LNCaP clone FGC (cell line): ENCODE measurements around the gene ARHGAP10.
"Not testable (repeated sequence)": the region's sequence is repeated elsewhere in the genome, so short reads cannot be mapped to it uniquely, and the experiment has no call there.

Source experiments
- DNase-seq: peaks from one replicate; pipeline ENCODE4 v3.0.0-alpha.2; 2011; ENCODE audit warnings: low read depth
- H3K4me3 ChIP-seq: 2 replicates; pipeline ENCODE4 v1.5.1; 2011; ENCODE audit warnings: mild to moderate bottlenecking, low read depth, low read length, control low read depth
- TF ChIP-seq, protein P1 (sequence below): IDR thresholded peaks from 2 replicates; pipeline ENCODE4 v1.5.1; 2012; ENCODE audit warnings: mild to moderate bottlenecking; ENCODE audit not compliant: control insufficient read depth, insufficient read depth; ENCODE audit errors: extremely low read depth

ARHGAP10 gene

GRCh38 chr4:147901388-147901787, 169.5 kb downstream of the ARHGAP10 start:
- TF ChIP-seq, protein P1, sequence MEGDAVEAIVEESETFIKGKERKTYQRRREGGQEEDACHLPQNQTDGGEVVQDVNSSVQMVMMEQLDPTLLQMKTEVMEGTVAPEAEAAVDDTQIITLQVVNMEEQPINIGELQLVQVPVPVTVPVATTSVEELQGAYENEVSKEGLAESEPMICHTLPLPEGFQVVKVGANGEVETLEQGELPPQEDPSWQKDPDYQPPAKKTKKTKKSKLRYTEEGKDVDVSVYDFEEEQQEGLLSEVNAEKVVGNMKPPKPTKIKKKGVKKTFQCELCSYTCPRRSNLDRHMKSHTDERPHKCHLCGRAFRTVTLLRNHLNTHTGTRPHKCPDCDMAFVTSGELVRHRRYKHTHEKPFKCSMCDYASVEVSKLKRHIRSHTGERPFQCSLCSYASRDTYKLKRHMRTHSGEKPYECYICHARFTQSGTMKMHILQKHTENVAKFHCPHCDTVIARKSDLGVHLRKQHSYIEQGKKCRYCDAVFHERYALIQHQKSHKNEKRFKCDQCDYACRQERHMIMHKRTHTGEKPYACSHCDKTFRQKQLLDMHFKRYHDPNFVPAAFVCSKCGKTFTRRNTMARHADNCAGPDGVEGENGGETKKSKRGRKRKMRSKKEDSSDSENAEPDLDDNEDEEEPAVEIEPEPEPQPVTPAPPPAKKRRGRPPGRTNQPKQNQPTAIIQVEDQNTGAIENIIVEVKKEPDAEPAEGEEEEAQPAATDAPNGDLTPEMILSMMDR = no peak
- DNase-seq = no peak
- H3K4me3 ChIP-seq = no peak overlapping the region

DNA sequence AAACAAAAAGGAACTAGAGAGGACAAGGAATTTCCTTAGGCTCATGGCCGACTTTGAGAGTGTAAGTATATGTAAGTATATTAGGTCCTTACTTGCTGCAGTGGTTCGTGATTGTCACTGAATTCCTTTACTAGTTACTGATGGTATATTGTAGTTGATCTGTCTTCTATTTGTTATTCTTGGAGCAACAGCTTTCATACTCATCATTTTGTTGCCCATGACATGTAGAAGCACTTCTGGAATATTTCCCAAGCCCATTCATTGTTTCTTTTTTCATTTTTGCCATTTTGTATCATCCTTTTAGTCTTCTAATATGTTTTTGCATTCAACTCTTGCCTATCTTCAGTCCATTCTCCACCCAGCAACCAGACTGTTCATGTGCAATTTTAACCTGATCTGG, 170.0 kb downstream of the ARHGAP10 start:
- H3K4me3 ChIP-seq = no peak overlapping the region
- TF ChIP-seq, protein P1 = no peak
- no peak for DNase-seq

GRCh38 chr4:147909225-147909624, 177.3 kb downstream of the ARHGAP10 start:
- H3K4me3 ChIP-seq = no peak overlapping the region
- no peak for DNase-seq
- TF ChIP-seq, protein P1 = no peak

DNA sequence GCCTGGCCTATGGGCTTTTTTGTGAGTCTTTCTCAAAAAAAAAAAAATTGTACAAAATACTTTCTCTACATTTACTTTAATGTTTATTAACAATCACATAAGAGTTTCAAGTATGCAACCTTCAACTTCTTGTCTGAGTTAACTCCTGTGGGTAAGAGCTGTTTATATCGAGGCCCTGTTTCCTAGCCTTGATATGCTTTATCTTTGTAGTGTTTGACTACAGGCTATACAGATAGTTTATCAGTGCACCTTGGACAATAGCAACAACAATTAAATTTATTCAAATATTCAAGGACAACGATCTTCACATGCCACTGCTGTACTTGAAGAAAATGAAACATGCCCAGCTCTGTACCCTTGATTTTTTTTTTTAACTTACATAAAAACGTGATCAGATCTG, 178.4 kb downstream of the ARHGAP10 start:
- no peak overlapping the region for H3K4me3 ChIP-seq
- TF ChIP-seq, protein P1 = no peak
- no peak for DNase-seq

DNA sequence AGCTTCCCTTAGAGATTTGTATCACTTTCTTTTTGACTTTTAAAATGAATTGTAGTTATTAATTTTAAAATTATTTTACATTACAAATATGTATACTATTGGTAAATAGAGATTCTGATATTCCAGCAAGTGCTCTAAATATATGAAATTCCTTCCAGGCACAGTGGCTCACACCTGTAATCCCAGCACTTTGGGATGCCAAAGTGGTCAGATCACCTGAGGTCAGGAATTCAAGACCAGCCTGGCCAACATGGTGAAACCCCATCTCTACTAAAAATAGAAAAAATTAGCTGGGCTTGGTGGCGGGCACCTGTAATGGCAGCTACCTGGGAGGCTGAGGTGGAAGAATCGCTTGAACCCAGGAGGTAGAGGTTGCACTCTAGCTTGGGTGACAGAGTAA, 180.2 kb downstream of the ARHGAP10 start:
- H3K4me3 ChIP-seq = not testable (repeated sequence)

GRCh38 chr4:147913137-147913536, 181.2 kb downstream of the ARHGAP10 start:
- H3K4me3 ChIP-seq = no peak overlapping the region
- TF ChIP-seq, protein P1 = no peak
- DNase-seq = no peak

More for the DNA sequence above, 180.2 kb downstream of the ARHGAP10 start:
- DNase-seq = not testable (repeated sequence)

GRCh38 chr4:147916351-147916750, 184.5 kb downstream of the ARHGAP10 start:
- TF ChIP-seq, protein P1 = no peak
- DNase-seq = peak; percentile 80
- no peak overlapping the region for H3K4me3 ChIP-seq
